Measurements from ENCODE around the gene LIN37. TPM values are rescaled to one million over a fixed set of nuclear protein-coding genes. Genes with fewer than 3 reads are reported as not detected.
A peak's percentile ranks its signal among the peaks of the same experiment; 100 is the strongest.

Gene LIN37
- total RNA-seq (2014; rRNA removed; shearing (Covaris generic)), result 5.0 and 17.2 TPM in 2 replicates

GRCh38 chr19:35748106-35749020 is at the start of gene LIN37:
TSS of gene LIN37 (plus strand) at chr19:35748576. CDS start at chr19:35748725, 149 bp downstream.
- H3K27me3 ChIP-seq (ENCODE audit: control insufficient read depth, insufficient read depth, low read length), result no peaks in the 10 kb centered on the region
- peak within 1 kb of the TSS; percentile 79 for H3K4me3 ChIP-seq (ENCODE audit: insufficient read depth, low read depth, low read length)
- H3K36me3 ChIP-seq (replicated peaks; ENCODE audit: control insufficient read depth, insufficient read depth, low read length), result peaks cover 1% of the 10 kb centered on the region; the same call in 1 of the 2 replicates
- DNase-seq, result peak; percentile 96

- Histone ChIP-seq H3K4me3 (ENCODE audit: insufficient read depth, low read depth, low read length) (peak overlapping the region; percentile 64), H3K27me3 (ENCODE audit: control insufficient read depth, insufficient read depth, low read length) (peaks cover 14% of the 10 kb centered on the region)
- peak; percentile 97 for DNase-seq
Observed at GRCh38 chr19:35702223-35703012, 46.0 kb upstream of the LIN37 start.

GRCh38 chr19:35703343-35703742 is 45.0 kb upstream of the LIN37 start:
- no peak overlapping the region for H3K4me3 ChIP-seq (ENCODE audit: insufficient read depth, low read depth, low read length)
- peak; percentile 78 for DNase-seq

More at GRCh38 chr19:35702223-35703012, 46.0 kb upstream of the LIN37 start:
- H3K36me3 ChIP-seq (replicated peaks; ENCODE audit: control insufficient read depth, insufficient read depth, low read length), result no peaks in the 10 kb centered on the region

GRCh38 chr19:35704218-35704617 is 44.2 kb upstream of the LIN37 start, which contains the start of gene ZBTB32:
TSS of gene ZBTB32 (plus strand) at chr19:35704558. CDS start at chr19:35714627, 10,069 bp downstream.
- peak; percentile 93 for DNase-seq
- Histone ChIP-seq H3K36me3 (replicated peaks; ENCODE audit: control insufficient read depth, insufficient read depth, low read length) (no peaks in the 10 kb centered on the region), H3K27me3 (ENCODE audit: control insufficient read depth, insufficient read depth, low read length) (peaks cover 14% of the 10 kb centered on the region), H3K4me3 (ENCODE audit: insufficient read depth, low read depth, low read length) (no peak within 1 kb of the TSS)

More at GRCh38 chr19:35703343-35703742, 45.0 kb upstream of the LIN37 start:
- peaks cover 14% of the 10 kb centered on the region for H3K27me3 ChIP-seq (ENCODE audit: control insufficient read depth, insufficient read depth, low read length)
- no peaks in the 10 kb centered on the region for H3K36me3 ChIP-seq (replicated peaks; ENCODE audit: control insufficient read depth, insufficient read depth, low read length)

- Histone ChIP-seq H3K4me3 (ENCODE audit: insufficient read depth, low read depth, low read length) (no peak overlapping the region), H3K27me3 (ENCODE audit: control insufficient read depth, insufficient read depth, low read length) (peaks cover 10% of the 10 kb centered on the region), H3K36me3 (replicated peaks; ENCODE audit: control insufficient read depth, insufficient read depth, low read length) (no peaks in the 10 kb centered on the region)
- DNase-seq, result no peak
Observed at GRCh38 chr19:35708391-35708790, 40.0 kb upstream of the LIN37 start.

- no peak overlapping the region for H3K4me3 ChIP-seq (ENCODE audit: insufficient read depth, low read depth, low read length)
- no peak for DNase-seq
- peaks cover 3% of the 10 kb centered on the region for H3K27me3 ChIP-seq (ENCODE audit: control insufficient read depth, insufficient read depth, low read length)
- no peaks in the 10 kb centered on the region for H3K36me3 ChIP-seq (replicated peaks; ENCODE audit: control insufficient read depth, insufficient read depth, low read length)
Observed at GRCh38 chr19:35710784-35711723, 37.3 kb upstream of the LIN37 start.

GRCh38 chr19:35712567-35713505 is 35.5 kb upstream of the LIN37 start:
- DNase-seq, result peak; percentile 80
- no peaks in the 10 kb centered on the region for H3K36me3 ChIP-seq (replicated peaks; ENCODE audit: control insufficient read depth, insufficient read depth, low read length)
- H3K27me3 ChIP-seq (ENCODE audit: control insufficient read depth, insufficient read depth, low read length), result peaks cover 3% of the 10 kb centered on the region
- H3K4me3 ChIP-seq (ENCODE audit: insufficient read depth, low read depth, low read length), result no peak overlapping the region

GRCh38 chr19:35713506-35713850 is 34.9 kb upstream of the LIN37 start:
- DNase-seq, result no peak
- Histone ChIP-seq H3K27me3 (ENCODE audit: control insufficient read depth, insufficient read depth, low read length) (peaks cover 3% of the 10 kb centered on the region), H3K36me3 (replicated peaks; ENCODE audit: control insufficient read depth, insufficient read depth, low read length) (no peaks in the 10 kb centered on the region), H3K4me3 (ENCODE audit: insufficient read depth, low read depth, low read length) (no peak overlapping the region)

GRCh38 chr19:35713904-35714495 is 34.4 kb upstream of the LIN37 start:
- Histone ChIP-seq H3K36me3 (replicated peaks; ENCODE audit: control insufficient read depth, insufficient read depth, low read length) (no peaks in the 10 kb centered on the region), H3K27me3 (ENCODE audit: control insufficient read depth, insufficient read depth, low read length) (peaks cover 3% of the 10 kb centered on the region), H3K4me3 (ENCODE audit: insufficient read depth, low read depth, low read length) (no peak overlapping the region)
- DNase-seq, result no peak

- H3K36me3 ChIP-seq (replicated peaks; ENCODE audit: control insufficient read depth, insufficient read depth, low read length), result no peaks in the 10 kb centered on the region
- peaks cover 3% of the 10 kb centered on the region for H3K27me3 ChIP-seq (ENCODE audit: control insufficient read depth, insufficient read depth, low read length)
- H3K4me3 ChIP-seq (ENCODE audit: insufficient read depth, low read depth, low read length), result no peak overlapping the region
- DNase-seq, result peak; percentile 80
Observed at GRCh38 chr19:35714601-35715354, 33.6 kb upstream of the LIN37 start.

- DNase-seq, result peak; percentile 56
- Histone ChIP-seq H3K27me3 (ENCODE audit: control insufficient read depth, insufficient read depth, low read length) (peaks cover 3% of the 10 kb centered on the region), H3K36me3 (replicated peaks; ENCODE audit: control insufficient read depth, insufficient read depth, low read length) (peaks cover 3% of the 10 kb centered on the region), H3K4me3 (ENCODE audit: insufficient read depth, low read depth, low read length) (peak overlapping the region; percentile 94)
Observed at GRCh38 chr19:35715355-35715809, 33.0 kb upstream of the LIN37 start.

Data from H7 (cell line).